Measurements from ENCODE around the gene ARHGAP31.

ARHGAP31 gene

GRCh38 chr3:119382134-119382533 is 88.0 kb downstream of the ARHGAP31 start:
- no peak for DNase-seq (ENCODE audit: low spot score)

- no peak for DNase-seq (ENCODE audit: low spot score)
These were observed 94.4 kb downstream of the ARHGAP31 start for GRCh38 chr3:119388577-119388976.

GRCh38 chr3:119395923-119396358 is 101.8 kb downstream of the ARHGAP31 start:
- no peak for DNase-seq (ENCODE audit: low spot score)

- no peak for DNase-seq (ENCODE audit: low spot score)
These were observed 102.7 kb downstream of the ARHGAP31 start for GRCh38 chr3:119396870-119397269.

- no peak for DNase-seq (ENCODE audit: low spot score)
These were observed 106.3 kb downstream of the ARHGAP31 start for GRCh38 chr3:119400466-119400865.

GRCh38 chr3:119401069-119401468 is 106.9 kb downstream of the ARHGAP31 start:
- no peak for DNase-seq (ENCODE audit: low spot score)

- no peak for DNase-seq (ENCODE audit: low spot score)
These were observed 107.6 kb downstream of the ARHGAP31 start for GRCh38 chr3:119401503-119402440.

- DNase-seq (ENCODE audit: low spot score) = no peak
These were observed 108.6 kb downstream of the ARHGAP31 start for GRCh38 chr3:119402791-119403190.

GRCh38 chr3:119403201-119403600 is 109.0 kb downstream of the ARHGAP31 start:
- DNase-seq (ENCODE audit: low spot score) = no peak

GRCh38 chr3:119405315-119405714 is 111.1 kb downstream of the ARHGAP31 start:
- no peak for DNase-seq (ENCODE audit: low spot score)

GRCh38 chr3:119408243-119408950 is 114.2 kb downstream of the ARHGAP31 start:
- DNase-seq (ENCODE audit: low spot score) = no peak

GRCh38 chr3:119409844-119410243 is 115.7 kb downstream of the ARHGAP31 start:
- no peak for DNase-seq (ENCODE audit: low spot score)

- no peak for DNase-seq (ENCODE audit: low spot score)
These were observed 119.6 kb downstream of the ARHGAP31 start for GRCh38 chr3:119413603-119414280.

GRCh38 chr3:119416873-119417272 is 122.7 kb downstream of the ARHGAP31 start:
- DNase-seq (ENCODE audit: low spot score) = no peak

GRCh38 chr3:119417771-119418512 is 123.8 kb downstream of the ARHGAP31 start:
- no peak for DNase-seq (ENCODE audit: low spot score)

- no peak for DNase-seq (ENCODE audit: low spot score)
These were observed 124.5 kb downstream of the ARHGAP31 start for GRCh38 chr3:119418641-119419040.

- no peak for DNase-seq (ENCODE audit: low spot score)
These were observed 126.0 kb downstream of the ARHGAP31 start for GRCh38 chr3:119420196-119420595.

- no peak for DNase-seq (ENCODE audit: low spot score)
These were observed 133.5 kb downstream of the ARHGAP31 start for GRCh38 chr3:119427669-119428068.

- DNase-seq (ENCODE audit: low spot score) = no peak
These were observed 134.4 kb downstream of the ARHGAP31 start for GRCh38 chr3:119428538-119428937.

- no peak for DNase-seq (ENCODE audit: low spot score)
These were observed 139.6 kb downstream of the ARHGAP31 start for GRCh38 chr3:119433613-119434325.

- no peak for DNase-seq (ENCODE audit: low spot score)
These were observed 140.5 kb downstream of the ARHGAP31 start for GRCh38 chr3:119434703-119435102.

Data from Ammon's horn (tissue), 1 donor.